Endothelial cell of umbilical vein (primary cell): ENCODE measurements around the gene AK9. TPM values are rescaled to one million over a fixed set of nuclear protein-coding genes. Genes with fewer than 3 reads are reported as not detected.

Experiments used
- BruUV-seq: library from RNA; stranded (reverse); fragments of 400-500 nt; replicated peaks from 2 replicates; lab custom pipeline; 2021; lab: Mats Ljungman, UMichigan
- CTCF ChIA-PET: fragments of 300-600, 350-600 bp; sonication (Branson Sonifier 250); formaldehyde crosslinking; loops from one replicate; lab custom pipeline; 2021; ENCODE audit warnings: antibody characterized with exemption, inconsistent platforms; lab: Charles Lee
- POLR2A ChIA-PET: fragments of 300-600, 350-600 bp; sonication (Branson Sonifier 250); formaldehyde crosslinking; loops from one replicate; lab custom pipeline; 2021; ENCODE audit warnings: antibody characterized with exemption, inconsistent platforms; lab: Charles Lee
- DNase-seq: peaks from one replicate; pipeline ENCODE4 v3.0.0-alpha.2; 2011; ENCODE audit warnings: low read depth, low spot score
- FAIRE-seq: peaks from 2 replicates; lab custom pipeline; 2011; peaks lifted over from hg19 to GRCh38; lab: Jason Lieb, UNC
- H2AFZ ChIP-seq: 2 replicates; pipeline ENCODE4 v1.6.0; 2012; ENCODE audit warnings: low read depth, low read length, control low read depth, inconsistent platforms
- H3K27ac ChIP-seq: 2 replicates; pipeline ENCODE4 v1.5.1; 2011; ENCODE audit warnings: low read depth, mild to moderate bottlenecking, control low read depth, low read length, moderate library complexity; ENCODE audit not compliant: insufficient read depth
- H3K27me3 ChIP-seq, 2 experiments: 2 replicates each; pipeline versions ENCODE4 v1.6.0 to v1.6.1; 2011; ENCODE audit warnings: low read length in 2 of 2, mixed read lengths in 1 of 2; ENCODE audit not compliant: control insufficient read depth in 2 of 2, insufficient read depth in 2 of 2
- H3K36me3 ChIP-seq, 2 experiments: 2 replicates in 1 of 2; 3 replicates in 1 of 2; pipeline ENCODE4 v1.5.1; 2011; ENCODE audit warnings: low read length in 2 of 2, mild to moderate bottlenecking in 1 of 2, moderate library complexity in 1 of 2; ENCODE audit not compliant: control insufficient read depth in 2 of 2, insufficient read depth in 2 of 2; ENCODE audit errors: extremely low read depth in 1 of 2
- H3K4me1 ChIP-seq: 3 replicates; pipeline ENCODE4 v1.5.1; 2011; ENCODE audit warnings: mild to moderate bottlenecking, low read length; ENCODE audit not compliant: control insufficient read depth, insufficient read depth; ENCODE audit errors: extremely low read depth
- H3K4me2 ChIP-seq: 2 replicates; pipeline ENCODE4 v1.6.1; 2011; ENCODE audit warnings: low read length, control low read depth, mixed read lengths; ENCODE audit not compliant: insufficient read depth
- H3K4me3 ChIP-seq, 3 experiments: fragments of 200-600 bp in 1 of 3; sonication (generic), shearing (Covaris generic) in 1 of 3; replicated peaks in 1 of 3; 2 replicates each; pipeline ENCODE4 v1.5.1; 2011 to 2016; ENCODE audit warnings: control low read depth in 3 of 3, low read length in 3 of 3, mild to moderate bottlenecking in 2 of 3, inconsistent platforms in 1 of 3, low read depth in 1 of 3, moderate library complexity in 1 of 3; ENCODE audit not compliant: insufficient read depth in 1 of 3
- H3K79me2 ChIP-seq: 2 replicates; pipeline ENCODE4 v1.6.0; 2012; ENCODE audit warnings: low read length, inconsistent platforms; ENCODE audit not compliant: control insufficient read depth, insufficient read depth
- H3K9ac ChIP-seq: replicated peaks from 2 replicates; pipeline ENCODE3; 2011; ENCODE audit warnings: low read length, control low read depth; ENCODE audit not compliant: insufficient read depth; ENCODE audit errors: extremely low read depth
- H3K9me1 ChIP-seq: replicated peaks from 3 replicates; pipeline ENCODE4 v1.6.0; 2011; ENCODE audit warnings: mild to moderate bottlenecking, low read length; ENCODE audit not compliant: control insufficient read depth, insufficient read depth; ENCODE audit errors: extremely low read depth
- H3K9me3 ChIP-seq: replicated peaks from 2 replicates; pipeline ENCODE4 v1.5.1; 2012; ENCODE audit warnings: low read length, inconsistent platforms; ENCODE audit not compliant: control insufficient read depth, insufficient read depth
- H4K20me1 ChIP-seq: replicated peaks from 2 replicates; pipeline ENCODE3; 2011; ENCODE audit warnings: mild to moderate bottlenecking, low read length; ENCODE audit not compliant: control insufficient read depth, insufficient read depth; ENCODE audit errors: extremely low read depth
- CTCF ChIP-seq, 2 donors: IDR thresholded peaks; 1 replicate in 1 of 2; 2 replicates in 1 of 2; pipeline ENCODE4 v1.5.1; 2011; ENCODE audit warnings: low read length in 2 of 2, mild to moderate bottlenecking in 2 of 2, moderate library complexity in 2 of 2, control low read depth in 1 of 2, inconsistent platforms in 1 of 2, low read depth in 1 of 2; ENCODE audit not compliant: insufficient read depth in 1 of 2; ENCODE audit errors: extremely low read depth in 1 of 2
- EZH2 ChIP-seq: IDR thresholded peaks from 2 replicates; pipeline ENCODE4 v1.6.1; 2012; ENCODE audit warnings: borderline replicate concordance, low read depth, mild to moderate bottlenecking, moderate library complexity, low read length, inconsistent platforms; ENCODE audit not compliant: severe bottlenecking
- FOS ChIP-seq: IDR thresholded peaks from 2 replicates; pipeline ENCODE4 v1.6.1; 2011; ENCODE audit warnings: mild to moderate bottlenecking, low read length, moderate library complexity, borderline replicate concordance; ENCODE audit not compliant: insufficient read depth
- GATA2 ChIP-seq: IDR thresholded peaks from 2 replicates; pipeline ENCODE4 v1.7.0; 2011; ENCODE audit warnings: low read depth, mild to moderate bottlenecking, moderate library complexity, mixed read lengths, low read length; ENCODE audit not compliant: insufficient read length, insufficient read depth
- JUN ChIP-seq: IDR thresholded peaks from 2 replicates; pipeline ENCODE4 v1.6.1; 2011; ENCODE audit warnings: borderline replicate concordance, low read depth; ENCODE audit not compliant: insufficient read length, insufficient read depth
- MAX ChIP-seq: IDR thresholded peaks from 2 replicates; pipeline ENCODE4 v1.6.1; 2011; ENCODE audit not compliant: insufficient read depth, insufficient read length
- MYC ChIP-seq: IDR thresholded peaks from one replicate; pipeline ENCODE4 v1.6.1; 2011; ENCODE audit warnings: mild to moderate bottlenecking, low read depth, low read length
- POLR2A ChIP-seq: IDR thresholded peaks from 2 replicates; pipeline ENCODE4 v1.6.1; 2012; ENCODE audit warnings: low read depth, mild to moderate bottlenecking, control low read depth, low read length
- POLR2AphosphoS5 ChIP-seq: IDR thresholded peaks from 2 replicates; pipeline ENCODE4 v1.6.1; 2012; ENCODE audit warnings: low read depth, mild to moderate bottlenecking, control low read depth, low read length, moderate library complexity; ENCODE audit not compliant: insufficient read depth
- dilution Hi-C: fragments of 300-500 bp; cut with MboI; formaldehyde crosslinking; loops from one replicate; pipeline ENCODE4 v1.15.0; 2019; ENCODE audit warnings: low sequenced_read_pairs; ENCODE audit not compliant: extremely low pct_ligation_motif_present
- intact Hi-C: fragments of 100-400 bp; cut with micrococcal nuclease; formaldehyde crosslinking; loops from one replicate; pipeline ENCODE4 v1.10.0; 2022
- polyA plus RNA-seq, 4 experiments: library from polyadenylated mRNA; depleted of rRNA in 3 of 4; stranded (reverse) in 3 of 4; unstranded in 1 of 4; fragments of >200 nt; gene quantifications; 2 replicates each; pipeline versions ENCODE4 v1.2.1 to v1.2.3, GENCODE V29; 2011 to 2012; ENCODE audit warnings: missing spikeins in 1 of 4
- total RNA-seq: library from RNA; stranded (reverse); gene quantifications from 2 replicates; pipeline ENCODE4 v1.2.3, GENCODE V29; 2021

Gene AK9
- total and polyA plus RNA-seq, 2 donors (not counting 3 experiments of a cell fraction or from before 2014, with no cell fraction given), result 1.4 to 3.2 TPM

- Histone ChIP-seq H3K9me3 (no peaks in the 10 kb centered on the region), H3K27me3 (no peaks in the 10 kb centered on the region), H3K79me2 (no peaks in the 10 kb centered on the region), H3K4me2 (no peak overlapping the region), H3K9me1 (no peaks in the 10 kb centered on the region), H2AFZ (no peak overlapping the region), H4K20me1 (no peaks in the 10 kb centered on the region), H3K4me1 (no peaks in the 10 kb centered on the region), H3K9ac (no peak overlapping the region), H3K36me3 (peaks cover 12 to 14% of the 10 kb centered on the region in 2 experiments), H3K4me3 (no peak overlapping the region), H3K27ac (no peak overlapping the region)
- no TSS peak for BruUV-seq
- DNase-seq (no peak), FAIRE-seq (no peak)
- TF ChIP-seq POLR2A, result no peak
- no peak for TF ChIP-seq MAX
- no peak for TF ChIP-seq POLR2AphosphoS5
- no peak for TF ChIP-seq EZH2
- no peak for TF ChIP-seq JUN
- TF ChIP-seq GATA2, result no peak
- TF ChIP-seq FOS, result no peak
- TF ChIP-seq CTCF (IDR thresholded peaks at IDR 0.05; ENCODE audit: extremely low read depth in 1 of 2, insufficient read depth in 1 of 2, low read depth in 1 of 2, low read length in 2 of 2), result no peak
- no peak for TF ChIP-seq MYC
- CTCF ChIA-PET, result interaction anchor here (1.0 kb wide), 1 partner anchor 9 kb away, joined by 3 read pairs; no protein-coding TSS in a partner anchor
- dilution Hi-C loops, result no loop called here
- POLR2A ChIA-PET, result no interaction called here
- intact Hi-C loops, result no loop called here
Measured at GRCh38 chr6:109465772-109466171, 225.2 kb downstream of the AK9 start.
